K562 (cell line): ENCODE data around the gene PIEZO2. TPM values are rescaled to one million over a fixed set of nuclear protein-coding genes. Genes with fewer than 3 reads are reported as not detected.

Source experiments
- ATAC-seq: fragments of 200-7000 bp; cut with Tn5 transposase; 3 replicates; pipeline ENCODE4 v1.9.1; 2020; ENCODE audit warnings: moderate library complexity
- BruUV-seq: library from RNA; stranded (reverse); fragments of 400-500 nt; replicated peaks from 2 replicates; lab custom pipeline; 2021; lab: Mats Ljungman, UMichigan
- CTCF ChIA-PET: fragments of 300-600 bp; formaldehyde crosslinking; extraction: SDS; loops from one replicate; lab custom pipeline; 2021; ENCODE audit warnings: low intra/inter-chr PET ratio; lab: Yijun Ruan, JAX
- POLR2A ChIA-PET: fragments of 300-600, 350-650 bp; sonication (Branson Sonifier 250); formaldehyde crosslinking; extraction: SDS; loops from one replicate; lab custom pipeline; 2021; ENCODE audit warnings: antibody characterized with exemption, inconsistent platforms; lab: Yijun Ruan, JAX
- DNase-seq, 4 experiments: peaks; one replicate each; pipeline versions ENCODE4 v3.0.0 to v3.0.0-alpha.2; 2011 to 2018; ENCODE audit warnings: low spot score in 3 of 4, mixed read lengths in 3 of 4; ENCODE audit errors: extremely low read depth in 1 of 4
- FAIRE-seq: peaks from 2 replicates; lab custom pipeline; 2011; peaks lifted over from hg19 to GRCh38; lab: Jason Lieb, UNC
- H2AFZ ChIP-seq: 2 replicates; pipeline ENCODE4 v1.6.0; 2011; ENCODE audit warnings: low read depth, low read length, control low read depth, inconsistent platforms
- H3K27ac ChIP-seq: fragments of 200-600 bp; 3 replicates; pipeline ENCODE4 v1.8.0; 2011; ENCODE audit warnings: low read depth, mild to moderate bottlenecking, control low read depth, inconsistent platforms, low read length, moderate library complexity, mixed read lengths; ENCODE audit errors: extremely low read depth
- H3K27me3 ChIP-seq, 2 experiments: fragments of 300-600 bp in 1 of 2; 2 replicates in 1 of 2; 3 replicates in 1 of 2; pipeline versions ENCODE4 v1.6.0 to v1.8.0; 2011; ENCODE audit warnings: inconsistent platforms in 2 of 2, low read length in 2 of 2, mild to moderate bottlenecking in 1 of 2, mixed read lengths in 1 of 2, moderate library complexity in 1 of 2; ENCODE audit not compliant: control insufficient read depth in 2 of 2, insufficient read depth in 2 of 2
- H3K36me3 ChIP-seq: fragments of 300-600 bp; 3 replicates; pipeline ENCODE4 v1.8.0; 2011; ENCODE audit warnings: mild to moderate bottlenecking, low read length, inconsistent platforms; ENCODE audit not compliant: control insufficient read depth, insufficient read depth
- H3K4me1 ChIP-seq, 2 experiments: fragments of 200-600 bp in 1 of 2; replicated peaks in 1 of 2; 2 replicates in 1 of 2; 3 replicates in 1 of 2; pipeline versions ENCODE4 v1.5.1 to v1.8.0; 2011; ENCODE audit warnings: inconsistent platforms in 2 of 2, low read length in 2 of 2, mild to moderate bottlenecking in 1 of 2, mixed read lengths in 1 of 2, moderate library complexity in 1 of 2; ENCODE audit not compliant: control insufficient read depth in 2 of 2, insufficient read depth in 2 of 2
- H3K4me2 ChIP-seq: 2 replicates; pipeline ENCODE4 v1.6.1; 2011; ENCODE audit warnings: low read length, control low read depth, inconsistent platforms, mixed read lengths; ENCODE audit not compliant: insufficient read depth
- H3K4me3 ChIP-seq: fragments of 200-600 bp; sonication (generic), shearing (Covaris generic); 2 replicates; pipeline ENCODE4 v1.5.1; 2016; ENCODE audit warnings: control low read depth, inconsistent platforms
- H3K79me2 ChIP-seq: fragments of 200-600 bp; 3 replicates; pipeline ENCODE4 v1.8.0; 2011; ENCODE audit warnings: low read length, inconsistent platforms; ENCODE audit not compliant: control insufficient read depth, insufficient read depth
- H3K9ac ChIP-seq, 2 experiments: 2 replicates each; pipeline versions ENCODE4 v1.6.0 to v1.6.1; 2011; ENCODE audit warnings: low read depth in 2 of 2, low read length in 2 of 2, control low read depth in 1 of 2, inconsistent platforms in 1 of 2, mild to moderate bottlenecking in 1 of 2, mixed read lengths in 1 of 2; ENCODE audit not compliant: insufficient read depth in 1 of 2
- H3K9me1 ChIP-seq: one replicate; pipeline ENCODE4 v1.6.0; 2011; ENCODE audit warnings: inconsistent platforms, mild to moderate bottlenecking, low read length, moderate library complexity; ENCODE audit not compliant: control insufficient read depth, insufficient read depth
- H3K9me3 ChIP-seq: replicated peaks from 2 replicates; pipeline ENCODE4 v1.5.1; 2011; ENCODE audit warnings: low read depth, low read length, inconsistent platforms; ENCODE audit not compliant: control insufficient read depth, insufficient read depth
- H4K20me1 ChIP-seq: replicated peaks from 2 replicates; pipeline ENCODE4 v1.6.1; 2011; ENCODE audit warnings: low read length, inconsistent platforms, mixed read lengths; ENCODE audit not compliant: control insufficient read depth, insufficient read depth
- ARID3A ChIP-seq: IDR thresholded peaks from 2 replicates; pipeline ENCODE4 v1.6.1; 2012; ENCODE audit warnings: low read depth, low read length, improper control_type of control experiment, borderline replicate concordance
- CBFA2T3 ChIP-seq: fragments of 450-650 bp; IDR thresholded peaks from 2 replicates; pipeline ENCODE4 v1.6.1; 2017
- HBP1 ChIP-seq: fragments of 450-650 bp; formaldehyde crosslinking; IDR thresholded peaks from 2 replicates; pipeline ENCODE4 v1.4.0; 2022; ENCODE audit warnings: missing genetic modification characterization
- L3MBTL2 ChIP-seq: fragments of 450-650 bp; IDR thresholded peaks from 2 replicates; pipeline ENCODE4 v1.6.1; 2016; ENCODE audit warnings: mild to moderate bottlenecking, moderate library complexity
- MITF ChIP-seq: IDR thresholded peaks from 2 replicates; pipeline ENCODE4 v1.6.1; 2014; ENCODE audit warnings: antibody characterized with exemption
- POLR2B ChIP-seq: fragments of 450-650 bp; IDR thresholded peaks from 2 replicates; pipeline ENCODE4 v1.6.1; 2018; ENCODE audit warnings: low read depth; ENCODE audit not compliant: partially characterized antibody
- RUNX1 ChIP-seq: sonication (generic); IDR thresholded peaks from 2 replicates; pipeline ENCODE4 v1.6.1; 2016; ENCODE audit warnings: antibody characterized with exemption, low read depth
- TGIF2 ChIP-seq: sonication (generic); formaldehyde crosslinking; IDR thresholded peaks from 2 replicates; pipeline ENCODE4 v1.8.1; 2022; ENCODE audit warnings: mild to moderate bottlenecking, missing genetic modification reagents, moderate library complexity
- ZC3H4 ChIP-seq: sonication (generic); formaldehyde crosslinking; IDR thresholded peaks from 2 replicates; pipeline ENCODE4 v1.9.0; 2021; ENCODE audit warnings: missing genetic modification reagents, borderline replicate concordance
- ZNF639 ChIP-seq, 2 experiments: fragments of 200-800 bp in 1 of 2; sonication (Bioruptor generic) in 1 of 2; sonication (generic) in 1 of 2; formaldehyde crosslinking in 1 of 2; IDR thresholded peaks in 1 of 2; conservative IDR thresholded peaks in 1 of 2; 2 replicates each; pipeline versions ENCODE4 v1.5.0 to v1.6.1; 2016 to 2020; ENCODE audit warnings: missing compliant biosample characterization in 1 of 2, missing genetic modification characterization in 1 of 2, missing genetic modification reagents in 1 of 2
- WGBS: fragments of 100-300 bp; shearing (Covaris generic); methylation state at CpG from one replicate; pipeline ENCODE4 v1.1.6; 2016; ENCODE audit warnings: low coverage, mixed read lengths; ENCODE audit not compliant: insufficient coverage; ENCODE audit errors: missing lambda C conversion rate; 5-methylcytosine and 5-hydroxymethylcytosine counted together
- in situ Hi-C: fragments of 300-500 bp; cut with MboI; formaldehyde crosslinking; loops from 4 replicates; pipeline ENCODE4 v1.15.0; 2018; ENCODE audit warnings: inconsistent platforms, mixed read lengths
- intact Hi-C: fragments of 100-400 bp; cut with micrococcal nuclease; formaldehyde crosslinking; loops from 2 replicates; pipeline ENCODE4 v1.14.2; 2022
- polyA plus RNA-seq, 8 experiments: library from polyadenylated mRNA; depleted of rRNA in 4 of 8; stranded (reverse) in 5 of 8; unstranded in 3 of 8; fragments of >200 nt; fragmentation: Nextera tagmentation in 2 of 8; fragmentation: Illumina TruSeq in 1 of 8; extraction: Ambion mirVana in 2 of 8; extraction: Trizol in 1 of 8; gene quantifications; 2 replicates each; pipeline versions ENCODE4 v1.2.1 to v1.2.3, GENCODE V29; 2011 to 2014; ENCODE audit warnings: inconsistent platforms in 1 of 8, missing spikeins in 1 of 8
- total RNA-seq, 7 experiments: library from RNA; depleted of rRNA in 6 of 7; stranded (reverse); fragments of >200 nt in 6 of 7; fragmentation: Illumina TruSeq in 2 of 7; extraction: Trizol in 2 of 7; gene quantifications; 2 replicates each; pipeline versions ENCODE4 v1.2.1 to v1.2.3, GENCODE V29; 2011 to 2021; ENCODE audit warnings: low replicate concordance in 1 of 7

PIEZO2 gene
- total and polyA plus RNA-seq, 9 of the 15 experiments (the other 6 are each of a cell fraction or from before 2014, with no cell fraction given): 0.54 to 4.1 (median 2.0) TPM

GRCh38 chr18:10750191-10751035 is 399.0 kb downstream of the PIEZO2 start:
- Histone ChIP-seq H3K36me3 (no peaks in the 10 kb centered on the region), H3K4me1 (no peaks in the 10 kb centered on the region), H3K79me2 (no peaks in the 10 kb centered on the region), H3K9ac (no peak overlapping the region), H3K27ac (no peak overlapping the region), H3K9me3 (no peaks in the 10 kb centered on the region), H3K4me3 (no peak overlapping the region), H3K4me2 (no peak overlapping the region), H3K9me1 (no peaks in the 10 kb centered on the region), H3K27me3 (peaks cover 11 to 27% of the 10 kb centered on the region in 2 experiments; a peak in 4 of 5 replicates), H4K20me1 (no peaks in the 10 kb centered on the region), H2AFZ (no peak overlapping the region)
- BruUV-seq: no TSS peak
- in situ Hi-C loops (no loop called here), intact Hi-C loops (no loop called here)
- no peak for FAIRE-seq
- ChIA-PET POLR2A (no interaction called here), CTCF (no interaction called here)
- TF ChIP-seq CBFA2T3 (no peak), POLR2B (no peak), ZC3H4 (CRISPR knock-in tag) (no peak), HBP1 (CRISPR knock-in tag) (no peak), ARID3A (no peak), ZNF639 (CRISPR knock-in tag; conservative IDR thresholded peaks at IDR 0.05 in 1 of 2, IDR thresholded peaks at IDR 0.05 in 1 of 2) (no peak), RUNX1 (no peak), MITF (no peak), TGIF2 (CRISPR knock-in tag) (no peak), L3MBTL2 (no peak)
- no peak for ATAC-seq
- DNase-seq: no peak
- 0% methylated on average over 5 of the region's 5 CpGs for WGBS
